PC-9 (cell line): ENCODE data around the gene WDR77. TPM values are rescaled to one million over a fixed set of nuclear protein-coding genes. Genes with fewer than 3 reads are reported as not detected.

Experiments
- BruUV-seq: library from RNA; stranded (reverse); fragments of 400-500 nt; replicated peaks from 2 replicates; lab custom pipeline; 2021; lab: Mats Ljungman, UMichigan
- CTCF ChIA-PET: fragments of 300-600 bp; sonication (Branson Sonifier 250); formaldehyde crosslinking; loops from one replicate; lab custom pipeline; 2022; ENCODE audit warnings: antibody characterized with exemption; lab: Charles Lee
- POLR2A ChIA-PET: fragments of 300-600 bp; sonication (Branson Sonifier 250); formaldehyde crosslinking; loops from one replicate; lab custom pipeline; 2022; ENCODE audit warnings: antibody characterized with exemption; ENCODE audit not compliant: unreplicated experiment; lab: Charles Lee
- DNase-seq, 2 experiments: peaks; one replicate each; pipeline versions ENCODE4 v3.0.0 to v3.0.0-alpha.2; 2015 to 2022; ENCODE audit warnings: mixed read lengths in 1 of 2
- H2AFZ ChIP-seq: fragments of 200-600 bp; sonication (generic); 2 replicates; pipeline ENCODE4 v1.8.1; 2017; ENCODE audit warnings: antibody characterized with exemption
- H3F3A ChIP-seq: fragments of 200-600 bp; sonication (generic); 2 replicates; pipeline ENCODE4 v1.8.1; 2017; ENCODE audit warnings: antibody characterized with exemption, mild to moderate bottlenecking, low read depth; ENCODE audit not compliant: insufficient read depth
- H3K27ac ChIP-seq: fragments of 200-600 bp; sonication (generic); 2 replicates; pipeline ENCODE4 v1.6.1; 2016; ENCODE audit warnings: mixed run types
- H3K27me3 ChIP-seq: fragments of 200-600 bp; sonication (generic); 2 replicates; pipeline ENCODE4 v1.6.1; 2016; ENCODE audit warnings: low read depth, mixed run types; ENCODE audit not compliant: insufficient read depth
- H3K36me3 ChIP-seq: fragments of 200-600 bp; sonication (generic); 2 replicates; pipeline ENCODE4 v1.6.1; 2016; ENCODE audit warnings: low read depth, mixed run types
- H3K4me1 ChIP-seq: fragments of 200-600 bp; sonication (generic); replicated peaks from 2 replicates; pipeline ENCODE4 v1.6.1; 2016; ENCODE audit warnings: mixed run types; ENCODE audit not compliant: insufficient read depth
- H3K4me2 ChIP-seq: fragments of 200-600 bp; sonication (generic); 2 replicates; pipeline ENCODE4 v1.6.1; 2017; ENCODE audit warnings: mixed run types
- H3K4me3 ChIP-seq: fragments of 200-600 bp; sonication (generic); 2 replicates; pipeline ENCODE4 v1.6.1; 2016; ENCODE audit warnings: mixed run types
- H3K79me2 ChIP-seq: fragments of 200-600 bp; sonication (generic); 2 replicates; pipeline ENCODE4 v1.6.1; 2017; ENCODE audit warnings: low read depth, mixed run types
- H3K9me2 ChIP-seq: fragments of 200-600 bp; sonication (generic); 2 replicates; pipeline ENCODE4 v1.8.1; 2017; ENCODE audit warnings: mild to moderate bottlenecking; ENCODE audit not compliant: insufficient read depth
- H3K9me3 ChIP-seq: fragments of 200-600 bp; sonication (generic); 2 replicates; pipeline ENCODE4 v1.8.1; 2016; ENCODE audit warnings: low read depth; ENCODE audit not compliant: insufficient read depth
- H4K20me1 ChIP-seq: fragments of 200-600 bp; sonication (generic); 2 replicates; pipeline ENCODE4 v1.8.1; 2017; ENCODE audit not compliant: insufficient read depth
- EZH2 ChIP-seq: fragments of 200-600 bp; sonication (generic); IDR thresholded peaks from 2 replicates; pipeline ENCODE4 v1.8.0; 2017; ENCODE audit warnings: antibody characterized with exemption, low read depth
- intact Hi-C: fragments of 100-400 bp; cut with micrococcal nuclease; formaldehyde crosslinking; loops from one replicate; pipeline ENCODE4 v1.10.0; 2022; ENCODE audit not compliant: unreplicated experiment
- total RNA-seq: library from RNA; stranded (reverse); gene quantifications from 2 replicates; pipeline ENCODE4 v1.2.3, GENCODE V29; 2021
- TF ChIP-seq, protein P1 (sequence below): fragments of 200-600 bp; sonication (generic); conservative IDR thresholded peaks from 2 replicates; pipeline ENCODE4 v1.6.1; 2017; ENCODE audit warnings: mixed run types, antibody characterized with exemption, mild to moderate bottlenecking, moderate library complexity

The WDR77 gene
- total RNA-seq, 1 experiment from 2014 or later = 23.7 TPM

DNA sequence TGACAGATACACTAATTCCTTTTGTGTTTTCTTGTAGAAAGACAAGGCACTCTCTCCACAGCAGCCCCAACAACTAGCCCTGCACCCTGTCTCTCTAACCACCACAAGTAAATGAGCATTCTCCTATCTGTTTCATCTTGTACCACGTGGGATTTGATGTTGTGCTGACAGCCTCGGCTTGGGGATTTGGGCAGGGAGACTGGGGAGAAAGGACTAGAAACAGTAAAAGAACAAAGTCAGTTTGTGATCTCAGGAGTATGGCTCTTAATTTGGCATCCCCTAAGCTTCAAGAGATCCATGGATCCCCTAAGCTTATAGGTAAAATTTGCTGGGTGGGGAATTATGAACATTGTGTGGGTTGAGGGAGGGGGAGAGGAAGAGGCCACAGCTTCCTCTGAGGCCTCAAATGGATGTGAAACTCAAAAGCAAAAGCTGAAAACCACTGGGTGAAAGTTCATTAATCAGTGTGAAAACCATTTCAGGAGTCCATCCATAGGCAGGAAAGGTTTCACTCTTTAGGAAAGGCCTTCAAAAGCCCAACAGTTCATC lies 27.8 kb upstream of the WDR77 start:
- DNase-seq = no peak
- POLR2A ChIA-PET = interaction anchor here (0.6 kb wide), 1 partner anchor 1564 kb away, joined by 5 read pairs; no protein-coding TSS in a partner anchor
- Histone ChIP-seq H3K27ac (no peak overlapping the region), H3K4me3 (no peak overlapping the region), H3K4me2 (no peak overlapping the region), H2AFZ (no peak overlapping the region), H3K36me3 (no peaks in the 10 kb centered on the region), H3K4me1 (no peaks in the 10 kb centered on the region), H3K79me2 (no peaks in the 10 kb centered on the region), H3F3A (no peaks in the 10 kb centered on the region), H3K27me3 (no peaks in the 10 kb centered on the region), H4K20me1 (no peaks in the 10 kb centered on the region), H3K9me3 (no peaks in the 10 kb centered on the region), H3K9me2 (no peaks in the 10 kb centered on the region)
- intact Hi-C loops = no loop called here
- no TSS peak for BruUV-seq
- CTCF ChIA-PET = no interaction called here
- TF ChIP-seq EZH2 = no peak
- TF ChIP-seq, protein P1, sequence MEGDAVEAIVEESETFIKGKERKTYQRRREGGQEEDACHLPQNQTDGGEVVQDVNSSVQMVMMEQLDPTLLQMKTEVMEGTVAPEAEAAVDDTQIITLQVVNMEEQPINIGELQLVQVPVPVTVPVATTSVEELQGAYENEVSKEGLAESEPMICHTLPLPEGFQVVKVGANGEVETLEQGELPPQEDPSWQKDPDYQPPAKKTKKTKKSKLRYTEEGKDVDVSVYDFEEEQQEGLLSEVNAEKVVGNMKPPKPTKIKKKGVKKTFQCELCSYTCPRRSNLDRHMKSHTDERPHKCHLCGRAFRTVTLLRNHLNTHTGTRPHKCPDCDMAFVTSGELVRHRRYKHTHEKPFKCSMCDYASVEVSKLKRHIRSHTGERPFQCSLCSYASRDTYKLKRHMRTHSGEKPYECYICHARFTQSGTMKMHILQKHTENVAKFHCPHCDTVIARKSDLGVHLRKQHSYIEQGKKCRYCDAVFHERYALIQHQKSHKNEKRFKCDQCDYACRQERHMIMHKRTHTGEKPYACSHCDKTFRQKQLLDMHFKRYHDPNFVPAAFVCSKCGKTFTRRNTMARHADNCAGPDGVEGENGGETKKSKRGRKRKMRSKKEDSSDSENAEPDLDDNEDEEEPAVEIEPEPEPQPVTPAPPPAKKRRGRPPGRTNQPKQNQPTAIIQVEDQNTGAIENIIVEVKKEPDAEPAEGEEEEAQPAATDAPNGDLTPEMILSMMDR = no peak

DNA sequence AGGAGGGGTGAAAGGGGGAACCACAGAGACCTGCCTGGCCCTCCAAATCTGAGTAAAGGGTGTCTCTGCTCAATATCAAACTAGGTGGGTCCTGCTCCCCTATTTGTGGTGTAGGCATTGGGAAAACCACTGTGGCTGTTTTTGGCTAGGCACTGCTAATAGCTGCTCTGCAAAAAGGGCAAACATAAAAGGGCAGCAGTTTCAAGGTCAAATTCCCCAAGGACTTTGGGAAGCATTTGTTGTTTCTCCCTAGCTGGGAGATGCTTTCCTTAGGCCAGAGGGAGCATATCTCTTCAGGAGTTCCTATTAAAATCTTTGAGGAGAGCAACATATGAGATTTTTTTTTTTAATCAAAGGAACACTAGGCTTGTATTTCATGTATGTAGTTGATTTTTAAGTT lies 27.2 kb upstream of the WDR77 start:
- Histone ChIP-seq H3K79me2 (no peaks in the 10 kb centered on the region), H3F3A (no peaks in the 10 kb centered on the region), H3K9me3 (no peaks in the 10 kb centered on the region), H3K9me2 (no peaks in the 10 kb centered on the region), H3K27me3 (no peaks in the 10 kb centered on the region), H4K20me1 (no peaks in the 10 kb centered on the region), H2AFZ (no peak overlapping the region), H3K36me3 (no peaks in the 10 kb centered on the region), H3K4me3 (no peak overlapping the region), H3K4me1 (no peaks in the 10 kb centered on the region), H3K4me2 (no peak overlapping the region), H3K27ac (no peak overlapping the region)
- intact Hi-C loops = no loop called here
- no TSS peak for BruUV-seq
- TF ChIP-seq EZH2 = no peak
- TF ChIP-seq, protein P1 = no peak
- ChIA-PET CTCF (no interaction called here), POLR2A (no interaction called here)
- no peak for DNase-seq

DNA sequence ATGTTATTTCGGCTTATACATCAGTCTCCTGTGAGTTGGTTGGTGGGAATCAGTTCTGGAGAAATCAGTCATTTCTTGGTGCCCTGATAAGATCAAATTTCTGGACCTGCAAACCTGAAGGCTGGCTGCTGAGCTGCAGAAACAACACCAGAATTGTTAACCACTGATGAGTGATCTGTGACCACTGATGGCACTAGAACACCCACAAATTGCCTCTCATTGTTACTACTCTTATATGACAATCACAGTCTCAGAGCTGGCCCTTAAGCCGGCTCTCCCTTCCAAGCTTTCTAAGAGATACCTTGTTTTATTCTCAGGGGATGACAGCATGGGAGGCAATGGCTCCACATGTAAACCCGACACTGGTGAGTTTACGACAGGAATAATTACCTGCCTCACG lies 26.6 kb upstream of the WDR77 start:
- H3K4me1 ChIP-seq = no peaks in the 10 kb centered on the region
- no peak overlapping the region for H3K4me2 ChIP-seq
- no peaks in the 10 kb centered on the region for H3K27me3 ChIP-seq
- no peaks in the 10 kb centered on the region for H4K20me1 ChIP-seq
- TF ChIP-seq, protein P1 = no peak
- TF ChIP-seq EZH2 = no peak
- ChIA-PET POLR2A (interaction anchor here (0.5 kb wide), 1 partner anchor 285 kb away, joined by 8 read pairs; no protein-coding TSS in a partner anchor), CTCF (no interaction called here)
- no peak for DNase-seq
- intact Hi-C loops = no loop called here
- no peak overlapping the region for H3K4me3 ChIP-seq
- no peaks in the 10 kb centered on the region for H3K9me2 ChIP-seq
- H3K79me2 ChIP-seq = no peaks in the 10 kb centered on the region
- no peaks in the 10 kb centered on the region for H3K36me3 ChIP-seq
- no TSS peak for BruUV-seq
- no peak overlapping the region for H2AFZ ChIP-seq
- H3F3A ChIP-seq = no peaks in the 10 kb centered on the region
- no peak overlapping the region for H3K27ac ChIP-seq
- no peaks in the 10 kb centered on the region for H3K9me3 ChIP-seq
